Glomerular visceral epithelial cell (primary cell): ENCODE results near the gene MAG.

Experiments used
- DNase-seq: peaks from one replicate; pipeline ENCODE4 v3.0.0-alpha.2; 2016; ENCODE audit errors: extremely low spot score

MAG gene

DNA sequence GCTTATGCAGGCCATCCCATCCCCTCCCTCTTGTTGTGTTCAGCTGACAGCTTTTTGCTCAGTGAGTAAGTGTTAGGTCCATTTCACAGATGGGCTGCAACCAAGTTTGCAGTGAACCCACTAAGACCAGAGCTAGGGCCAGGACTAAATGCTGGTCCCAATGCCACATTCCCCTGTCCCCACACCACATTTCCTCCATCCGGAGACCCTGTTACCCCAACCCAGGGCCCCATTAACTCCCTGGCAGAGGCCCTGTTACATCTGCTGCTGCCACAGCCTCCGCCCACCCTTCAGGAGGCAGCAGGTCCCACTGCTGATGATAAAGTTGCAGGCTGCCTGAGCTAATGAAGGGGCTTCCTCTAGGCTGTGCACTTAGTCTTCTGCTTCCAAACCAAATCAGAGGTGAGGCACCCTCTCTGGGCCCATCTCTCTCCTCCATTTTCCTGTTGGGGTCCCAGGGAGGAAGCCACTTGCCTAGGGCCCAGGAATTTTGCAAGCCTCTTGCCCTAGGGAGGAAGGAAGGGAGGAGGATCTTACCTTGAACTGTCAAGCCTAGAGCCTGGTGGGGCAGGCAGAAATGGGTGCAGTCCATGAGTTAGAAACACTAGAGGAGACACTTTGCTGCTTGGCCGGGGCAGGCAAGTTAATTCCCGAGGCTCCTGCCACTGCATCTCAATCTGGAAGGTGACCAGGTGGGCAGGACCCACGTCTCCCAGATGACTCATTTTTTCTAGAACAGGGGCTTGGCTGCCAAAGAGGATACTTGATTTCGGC, 26.6 kb upstream of the MAG start:
- DNase-seq, result no peak

- DNase-seq, result no peak
Measured at GRCh38 chr19:35265900-35266519, 26.0 kb upstream of the MAG start.

GRCh38 chr19:35266520-35267352, 25.2 kb upstream of the MAG start:
- peak; percentile 25 for DNase-seq

- peak; percentile 31 for DNase-seq
Measured at GRCh38 chr19:35267353-35267817, 24.6 kb upstream of the MAG start.

GRCh38 chr19:35267818-35268535, 24.0 kb upstream of the MAG start:
- DNase-seq, result peak; percentile 83

- DNase-seq, result peak; percentile 75
Measured at GRCh38 chr19:35268536-35269437, 23.2 kb upstream of the MAG start, which contains the start of gene USF2. Gene USF2 (plus strand): TSS chr19:35268962. CDS start chr19:35269102, 140 bp downstream.

DNA sequence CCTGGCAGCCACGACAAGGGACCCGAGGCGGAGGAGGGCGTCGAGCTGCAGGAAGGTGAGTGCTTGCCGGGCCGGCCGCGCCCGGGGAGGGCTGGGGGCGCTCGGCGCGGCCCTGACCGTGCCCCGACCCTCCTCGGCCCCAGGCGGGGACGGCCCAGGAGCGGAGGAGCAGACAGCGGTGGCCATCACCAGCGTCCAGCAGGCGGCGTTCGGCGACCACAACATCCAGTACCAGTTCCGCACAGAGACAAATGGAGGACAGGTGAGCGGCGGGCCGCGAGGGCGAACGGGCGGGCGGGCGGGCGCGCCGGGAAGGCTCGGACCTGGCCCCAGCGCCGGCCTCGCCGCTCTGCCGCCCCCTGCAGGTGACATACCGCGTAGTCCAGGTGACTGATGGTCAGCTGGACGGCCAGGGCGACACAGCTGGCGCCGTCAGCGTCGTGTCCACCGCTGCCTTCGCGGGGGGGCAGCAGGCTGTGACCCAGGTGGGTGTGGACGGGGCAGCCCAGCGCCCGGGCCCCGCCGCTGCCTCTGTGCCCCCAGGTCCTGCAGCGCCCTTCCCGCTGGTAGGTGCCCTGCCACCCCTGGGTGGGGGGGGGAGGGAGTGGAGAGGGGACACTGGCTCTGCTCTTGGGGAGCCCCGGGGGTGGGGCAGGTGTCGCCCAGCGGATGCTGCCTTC, 22.4 kb upstream of the MAG start:
- DNase-seq, result peak; percentile 89

DNA sequence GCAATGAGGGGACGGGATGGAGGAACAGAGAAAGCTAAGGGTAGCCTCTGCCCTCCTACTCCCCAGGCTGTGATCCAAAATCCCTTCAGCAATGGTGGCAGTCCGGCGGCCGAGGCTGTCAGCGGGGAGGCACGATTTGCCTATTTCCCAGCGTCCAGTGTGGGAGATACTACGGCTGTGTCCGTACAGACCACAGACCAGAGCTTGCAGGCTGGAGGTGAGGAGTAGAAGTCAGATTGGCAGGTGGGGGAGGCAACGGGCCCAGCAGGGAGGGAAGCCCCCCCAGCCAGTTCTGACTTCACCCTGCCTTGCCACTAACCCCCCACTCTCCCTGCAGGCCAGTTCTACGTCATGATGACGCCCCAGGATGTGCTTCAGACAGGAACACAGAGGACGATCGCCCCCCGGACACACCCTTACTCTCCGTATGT, 21.6 kb upstream of the MAG start:
- DNase-seq, result no peak

GRCh38 chr19:35271546-35271945, 20.4 kb upstream of the MAG start:
- no peak for DNase-seq

GRCh38 chr19:35272122-35272719, 19.7 kb upstream of the MAG start:
- no peak for DNase-seq

GRCh38 chr19:35272954-35273649, 18.9 kb upstream of the MAG start:
- no peak for DNase-seq

GRCh38 chr19:35273686-35274259, 18.2 kb upstream of the MAG start:
- no peak for DNase-seq

DNA sequence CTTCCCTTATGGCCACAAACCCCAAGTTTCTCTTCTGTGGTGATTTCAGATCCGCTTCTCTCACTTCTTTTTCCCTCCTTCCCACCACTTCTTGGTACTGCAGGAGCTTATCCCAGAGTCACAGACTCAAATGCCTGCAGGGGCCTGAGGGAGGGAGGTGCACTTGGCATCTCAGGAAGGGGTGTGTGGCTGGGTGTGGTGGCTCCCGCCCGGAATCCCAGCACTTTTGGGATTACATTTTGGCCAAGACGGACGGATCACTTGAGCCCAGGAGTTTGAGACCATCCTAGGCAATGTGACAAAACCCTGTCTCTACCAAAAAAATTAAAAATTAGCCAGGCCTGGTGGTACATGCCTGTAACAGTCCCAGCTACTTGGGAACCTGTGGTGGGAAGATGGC, 17.6 kb upstream of the MAG start:
- no peak for DNase-seq

DNA sequence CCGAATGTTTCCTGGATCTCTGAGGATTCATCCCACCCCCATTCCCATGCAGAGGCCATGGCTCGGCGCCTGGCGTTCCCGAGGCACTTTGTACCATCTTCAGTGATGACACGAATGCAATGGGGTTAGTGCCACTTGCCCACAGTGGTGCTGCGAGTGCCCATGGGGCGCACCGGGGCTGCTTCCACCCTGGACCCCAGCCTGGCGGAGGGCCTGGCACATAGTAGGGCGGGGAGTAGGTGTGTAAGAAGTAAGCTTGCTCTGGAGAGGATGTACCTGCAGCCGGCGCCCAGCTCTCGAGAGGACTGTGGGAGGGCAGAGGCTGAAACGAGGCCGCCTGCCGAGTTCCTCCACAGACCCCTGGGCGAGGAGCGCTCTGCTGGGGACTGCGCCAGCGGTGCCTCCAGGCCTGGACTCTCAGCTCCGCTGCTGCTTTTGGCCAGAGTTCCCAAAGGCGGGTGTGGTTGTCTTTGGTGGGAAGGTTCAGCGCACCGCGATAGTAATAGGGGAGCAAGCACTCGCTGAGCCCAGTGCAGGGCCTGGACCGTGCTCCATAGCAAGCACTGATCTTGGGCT, 15.2 kb upstream of the MAG start:
- no peak for DNase-seq

GRCh38 chr19:35278578-35279284, 13.2 kb upstream of the MAG start:
- no peak for DNase-seq

- no peak for DNase-seq
Measured at GRCh38 chr19:35279374-35279773, 12.6 kb upstream of the MAG start.

- no peak for DNase-seq
Measured at GRCh38 chr19:35279985-35280821, 11.8 kb upstream of the MAG start.
